Peyer's patch (tissue), 4 donors: ENCODE results near the gene IFRD2.

Source experiments
- POLR2A ChIP-seq, 2 donors: fragments of 450-650 bp; IDR thresholded peaks; one replicate each; pipeline ENCODE4 v1.5.1; 2017; ENCODE audit warnings: antibody characterized with exemption in 2 of 2, mild to moderate bottlenecking in 2 of 2, moderate library complexity in 2 of 2
- TF ChIP-seq, protein P1 (sequence below), 6 experiments: fragments of 450-650 bp in 4 of 6; fragments of 200-600 bp in 2 of 6; sonication (generic) in 1 of 6; IDR thresholded peaks; one replicate each; pipeline ENCODE4 v1.5.1; 2017 to 2019; ENCODE audit warnings: antibody characterized with exemption in 6 of 6, mild to moderate bottlenecking in 3 of 6, moderate library complexity in 1 of 6

DNA sequence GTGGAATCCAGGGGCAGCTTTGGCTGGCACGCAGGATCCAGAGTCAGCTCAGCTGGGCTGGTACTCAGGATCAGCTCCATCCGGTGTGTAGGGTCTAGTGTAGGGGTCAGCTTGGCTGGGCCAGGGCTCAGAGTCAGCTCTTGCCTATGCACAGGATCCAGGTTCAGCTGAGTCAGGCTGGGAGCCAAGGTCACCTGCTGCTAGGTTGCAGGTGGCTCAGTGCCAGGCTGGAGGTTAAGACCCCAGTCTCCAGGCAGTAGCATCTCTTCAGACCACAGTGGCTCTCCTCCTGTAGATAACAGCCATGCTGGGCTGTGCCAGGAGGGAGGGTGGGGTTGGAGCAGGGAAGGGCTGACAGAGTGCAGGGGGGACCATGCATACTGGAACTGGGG is 5.2 kb upstream of the IFRD2 start:
- TF ChIP-seq, protein P1, sequence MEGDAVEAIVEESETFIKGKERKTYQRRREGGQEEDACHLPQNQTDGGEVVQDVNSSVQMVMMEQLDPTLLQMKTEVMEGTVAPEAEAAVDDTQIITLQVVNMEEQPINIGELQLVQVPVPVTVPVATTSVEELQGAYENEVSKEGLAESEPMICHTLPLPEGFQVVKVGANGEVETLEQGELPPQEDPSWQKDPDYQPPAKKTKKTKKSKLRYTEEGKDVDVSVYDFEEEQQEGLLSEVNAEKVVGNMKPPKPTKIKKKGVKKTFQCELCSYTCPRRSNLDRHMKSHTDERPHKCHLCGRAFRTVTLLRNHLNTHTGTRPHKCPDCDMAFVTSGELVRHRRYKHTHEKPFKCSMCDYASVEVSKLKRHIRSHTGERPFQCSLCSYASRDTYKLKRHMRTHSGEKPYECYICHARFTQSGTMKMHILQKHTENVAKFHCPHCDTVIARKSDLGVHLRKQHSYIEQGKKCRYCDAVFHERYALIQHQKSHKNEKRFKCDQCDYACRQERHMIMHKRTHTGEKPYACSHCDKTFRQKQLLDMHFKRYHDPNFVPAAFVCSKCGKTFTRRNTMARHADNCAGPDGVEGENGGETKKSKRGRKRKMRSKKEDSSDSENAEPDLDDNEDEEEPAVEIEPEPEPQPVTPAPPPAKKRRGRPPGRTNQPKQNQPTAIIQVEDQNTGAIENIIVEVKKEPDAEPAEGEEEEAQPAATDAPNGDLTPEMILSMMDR (IDR thresholded peaks at IDR 0.05), result no peak
- no peak for TF ChIP-seq POLR2A (IDR thresholded peaks at IDR 0.05)
